Gastrocnemius medialis (tissue), 4 donors: Measurements from ENCODE around the gene ACOXL. TPM values are rescaled to one million over a fixed set of nuclear protein-coding genes. Genes with fewer than 3 reads are reported as not detected.

Source experiments
- ATAC-seq, 2 donors: fragments of 150-250 bp; one replicate each; pipeline ENCODE4 v1.9.1; 2016
- DNase-seq, 2 donors: peaks; one replicate each; pipeline ENCODE4 v3.0.0-alpha.2; 2019
- H3K27ac ChIP-seq, 4 donors: fragments of 200-600 bp; sonication (generic); 1 replicate in 1 of 4; 2 replicates in 3 of 4; pipeline ENCODE4 v1.5.1; 2016 to 2018; ENCODE audit warnings: mild to moderate bottlenecking in 2 of 4, moderate library complexity in 1 of 4
- H3K27me3 ChIP-seq, 3 donors: fragments of 200-600 bp; sonication (generic) in 2 of 3; 1 replicate in 1 of 3; 2 replicates in 2 of 3; pipeline versions ENCODE4 v1.5.1 to v1.6.0; 2016 to 2019; ENCODE audit warnings: mild to moderate bottlenecking in 1 of 3, moderate library complexity in 1 of 3
- H3K36me3 ChIP-seq, 2 donors: fragments of 200-600 bp; sonication (generic) in 1 of 2; one replicate each; pipeline ENCODE4 v1.5.1; 2017 to 2018
- H3K4me1 ChIP-seq, 2 donors: fragments of 200-600 bp; sonication (generic) in 1 of 2; one replicate each; pipeline ENCODE4 v1.5.1; 2016 to 2017; ENCODE audit warnings: mild to moderate bottlenecking in 2 of 2
- H3K4me3 ChIP-seq, 4 donors: fragments of 200-600 bp; sonication (generic) in 3 of 4; 1 replicate in 1 of 4; 2 replicates in 3 of 4; pipeline ENCODE4 v1.5.1; 2016 to 2019; ENCODE audit warnings: mild to moderate bottlenecking in 2 of 4
- H3K9me3 ChIP-seq, 3 donors: fragments of 200-600 bp; sonication (generic) in 2 of 3; 1 replicate in 1 of 3; 2 replicates in 2 of 3; pipeline ENCODE4 v1.5.1; 2016 to 2019
- CTCF ChIP-seq, 5 experiments: fragments of 450-650 bp in 3 of 5; fragments of 200-600 bp in 2 of 5; sonication (generic) in 2 of 5; IDR thresholded peaks in 4 of 5; conservative IDR thresholded peaks in 1 of 5; 1 replicate in 4 of 5; 2 replicates in 1 of 5; pipeline ENCODE4 v1.5.1; 2016 to 2019; ENCODE audit warnings: antibody characterized with exemption in 5 of 5, mild to moderate bottlenecking in 3 of 5, moderate library complexity in 3 of 5
- POLR2A ChIP-seq, 2 donors: fragments of 450-650 bp; IDR thresholded peaks; one replicate each; pipeline ENCODE4 v1.6.1; 2017; ENCODE audit warnings: antibody characterized with exemption in 2 of 2, mild to moderate bottlenecking in 2 of 2, moderate library complexity in 2 of 2
- in situ Hi-C, 4 donors: fragments of 200-750 bp; cut with MboI; loops; one replicate each; pipeline versions ENCODE4 v1.15.0 to v1.8.0; 2017; ENCODE audit warnings: low sequenced_read_pairs in 4 of 4
- intact Hi-C: fragments of 100-400 bp; cut with DNase I; formaldehyde crosslinking; loops from one replicate; pipeline ENCODE4 v1.15.1; 2023; ENCODE audit warnings: low total_unique reads
- total RNA-seq, 4 donors: library from RNA; depleted of rRNA; stranded (reverse); fragments of >200 nt; gene quantifications; one replicate each; pipeline versions ENCODE4 v1.1.0 to v1.2.3, GENCODE V29; 2016

The ACOXL gene
- total RNA-seq, 4 donors from 2014 or later = not detected

- Histone ChIP-seq H3K36me3 (no peaks in the 10 kb centered on the region), H3K4me3 (no peak overlapping the region), H3K4me1 (no peaks in the 10 kb centered on the region), H3K27me3 (no peaks in the 10 kb centered on the region), H3K9me3 (peaks cover 0 to 7% (median 0%) of the 10 kb centered on the region in 3 donors), H3K27ac (no peak overlapping the region)
- no peak for DNase-seq
- in situ Hi-C loops = no loop called here
- no peak for TF ChIP-seq POLR2A (IDR thresholded peaks at IDR 0.05)
- TF ChIP-seq CTCF (IDR thresholded peaks at IDR 0.05 in 4 of 5, conservative IDR thresholded peaks at IDR 0.05 in 1 of 5) = no peak
- intact Hi-C loops = no loop called here
- ATAC-seq = no peak
These were observed 159.3 kb downstream of the ACOXL start for GRCh38 chr2:110891626-110892025.

- intact Hi-C loops = no loop called here
- no peaks in the 10 kb centered on the region for H3K4me1 ChIP-seq
- no peak for ATAC-seq
These were observed 163.9 kb downstream of the ACOXL start for GRCh38 chr2:110896226-110896625.

GRCh38 chr2:110897966-110898365 lies 165.6 kb downstream of the ACOXL start:
- DNase-seq = no peak
- intact Hi-C loops = no loop called here

More at GRCh38 chr2:110896226-110896625, 163.9 kb downstream of the ACOXL start:
- H3K4me3 ChIP-seq = no peak overlapping the region
- H3K9me3 ChIP-seq = peaks cover 0 to 7% (median 0%) of the 10 kb centered on the region in 3 donors
- H3K36me3 ChIP-seq = no peaks in the 10 kb centered on the region
- H3K27me3 ChIP-seq = no peaks in the 10 kb centered on the region
- no peak for TF ChIP-seq CTCF (IDR thresholded peaks at IDR 0.05 in 4 of 5, conservative IDR thresholded peaks at IDR 0.05 in 1 of 5)
- no peak for TF ChIP-seq POLR2A (IDR thresholded peaks at IDR 0.05)
- in situ Hi-C loops = no loop called here
- DNase-seq = no peak
- no peak overlapping the region for H3K27ac ChIP-seq

GRCh38 chr2:110900191-110900590 lies 167.8 kb downstream of the ACOXL start:
- TF ChIP-seq CTCF (IDR thresholded peaks at IDR 0.05 in 4 of 5, conservative IDR thresholded peaks at IDR 0.05 in 1 of 5) (no peak), POLR2A (IDR thresholded peaks at IDR 0.05) (no peak)
- DNase-seq (no peak), ATAC-seq (no peak)

More at GRCh38 chr2:110897966-110898365, 165.6 kb downstream of the ACOXL start:
- Histone ChIP-seq H3K9me3 (peaks cover 0 to 7% (median 0%) of the 10 kb centered on the region in 3 donors), H3K4me3 (no peak overlapping the region), H3K36me3 (no peaks in the 10 kb centered on the region), H3K27ac (no peak overlapping the region), H3K27me3 (no peaks in the 10 kb centered on the region), H3K4me1 (no peaks in the 10 kb centered on the region)
- no peak for TF ChIP-seq CTCF (IDR thresholded peaks at IDR 0.05 in 4 of 5, conservative IDR thresholded peaks at IDR 0.05 in 1 of 5)
- no peak for TF ChIP-seq POLR2A (IDR thresholded peaks at IDR 0.05)
- no peak for ATAC-seq
- in situ Hi-C loops = no loop called here

GRCh38 chr2:110903548-110903947 lies 171.2 kb downstream of the ACOXL start:
- Histone ChIP-seq H3K4me3 (no peak overlapping the region), H3K27ac (no peak overlapping the region), H3K27me3 (no peaks in the 10 kb centered on the region), H3K4me1 (no peaks in the 10 kb centered on the region), H3K9me3 (no peaks in the 10 kb centered on the region), H3K36me3 (no peaks in the 10 kb centered on the region)
- DNase-seq (peak in 1 of 2 donors; percentile 25), ATAC-seq (peak in 1 of 2 donors; percentile 47)
- in situ Hi-C loops (no loop called here), intact Hi-C loops (no loop called here)
- TF ChIP-seq POLR2A (IDR thresholded peaks at IDR 0.05) (no peak), CTCF (IDR thresholded peaks at IDR 0.05 in 4 of 5, conservative IDR thresholded peaks at IDR 0.05 in 1 of 5) (no peak)

More at GRCh38 chr2:110900191-110900590, 167.8 kb downstream of the ACOXL start:
- in situ Hi-C loops = no loop called here
- Histone ChIP-seq H3K4me1 (no peaks in the 10 kb centered on the region), H3K9me3 (peaks cover 0 to 7% (median 0%) of the 10 kb centered on the region in 3 donors), H3K4me3 (no peak overlapping the region), H3K27ac (no peak overlapping the region), H3K27me3 (no peaks in the 10 kb centered on the region), H3K36me3 (no peaks in the 10 kb centered on the region)
- intact Hi-C loops = no loop called here
